ENCODE results near the gene ARHGDIA.

GRCh38 chr17:81898885-81899284 is 27.7 kb upstream of the ARHGDIA start:
- TF ChIP-seq CTCF (IDR thresholded peaks at IDR 0.05) (no peak), POLR2A (IDR thresholded peaks at IDR 0.05) (no peak)
